Ishikawa (cell line): ENCODE measurements around the gene ABT1.

ENCODE experiments used
- EGR1 ChIP-seq: IDR thresholded peaks from 2 replicates; pipeline ENCODE4 v1.6.1; 2012
- EP300 ChIP-seq: IDR thresholded peaks from 2 replicates; pipeline ENCODE4 v1.6.1; 2012; ENCODE audit warnings: borderline replicate concordance
- NFIC ChIP-seq: IDR thresholded peaks from 2 replicates; pipeline ENCODE4 v1.6.1; 2012
- RAD21 ChIP-seq: IDR thresholded peaks from 2 replicates; pipeline ENCODE4 v1.6.1; 2012; ENCODE audit warnings: low read depth
- TAF1 ChIP-seq: IDR thresholded peaks from 2 replicates; pipeline ENCODE4 v1.6.1; 2012; ENCODE audit warnings: low read depth, mild to moderate bottlenecking
- TEAD4 ChIP-seq: IDR thresholded peaks from 2 replicates; pipeline ENCODE4 v1.6.1; 2012
- YY1 ChIP-seq: IDR thresholded peaks from 2 replicates; pipeline ENCODE4 v1.6.1; 2012; ENCODE audit warnings: low read depth
- TF ChIP-seq, protein P1 (sequence below): IDR thresholded peaks from 2 replicates; pipeline ENCODE4 v1.6.1; 2012
- TF ChIP-seq, protein P2 (sequence below): IDR thresholded peaks from 2 replicates; pipeline ENCODE4 v1.6.1; 2012; ENCODE audit warnings: low read depth, mild to moderate bottlenecking

DNA sequence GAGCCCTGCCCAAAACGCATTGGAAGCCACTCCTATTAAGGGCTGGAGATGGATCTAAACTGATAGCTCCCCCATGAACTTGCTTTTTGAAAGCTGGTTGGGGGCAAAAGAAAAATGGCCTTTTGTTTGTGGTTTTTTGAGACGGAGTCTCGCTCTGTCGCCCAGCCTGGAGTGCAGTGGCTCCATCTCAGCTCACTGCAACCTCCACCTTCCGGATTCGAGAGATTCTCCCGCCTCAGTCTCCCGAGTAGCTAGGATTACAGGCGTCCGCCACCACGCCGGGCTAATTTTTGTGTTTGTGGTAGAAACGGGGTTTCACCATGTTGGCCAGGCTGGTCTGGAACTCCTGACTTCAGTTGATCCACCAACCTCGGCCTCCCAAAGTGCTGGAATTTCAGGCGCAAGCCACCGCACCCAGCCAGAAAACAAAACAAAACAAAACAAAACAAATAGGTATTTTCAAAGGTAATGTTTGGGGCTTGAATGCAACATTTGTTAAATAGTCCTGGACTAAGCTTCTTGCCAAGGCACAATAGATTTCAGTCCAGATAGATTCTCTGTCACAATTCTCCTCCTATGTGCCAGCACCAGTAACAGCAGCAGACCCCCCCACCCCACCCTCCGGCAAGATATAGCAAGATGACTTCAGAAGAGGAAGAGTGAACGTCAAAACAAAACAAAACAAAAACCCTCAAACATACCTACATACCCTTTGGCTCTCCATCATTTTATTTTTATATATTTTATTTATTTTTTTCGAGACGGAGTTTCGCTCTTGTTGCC, 26.5 kb upstream of the ABT1 start:
- TF ChIP-seq, protein P1, sequence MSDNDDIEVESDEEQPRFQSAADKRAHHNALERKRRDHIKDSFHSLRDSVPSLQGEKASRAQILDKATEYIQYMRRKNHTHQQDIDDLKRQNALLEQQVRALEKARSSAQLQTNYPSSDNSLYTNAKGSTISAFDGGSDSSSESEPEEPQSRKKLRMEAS = no peak
- TF ChIP-seq RAD21 (no peak), EGR1 (no peak), TEAD4 (no peak), EP300 (no peak), NFIC (no peak), TAF1 (no peak), YY1 (no peak)
- TF ChIP-seq, protein P2, sequence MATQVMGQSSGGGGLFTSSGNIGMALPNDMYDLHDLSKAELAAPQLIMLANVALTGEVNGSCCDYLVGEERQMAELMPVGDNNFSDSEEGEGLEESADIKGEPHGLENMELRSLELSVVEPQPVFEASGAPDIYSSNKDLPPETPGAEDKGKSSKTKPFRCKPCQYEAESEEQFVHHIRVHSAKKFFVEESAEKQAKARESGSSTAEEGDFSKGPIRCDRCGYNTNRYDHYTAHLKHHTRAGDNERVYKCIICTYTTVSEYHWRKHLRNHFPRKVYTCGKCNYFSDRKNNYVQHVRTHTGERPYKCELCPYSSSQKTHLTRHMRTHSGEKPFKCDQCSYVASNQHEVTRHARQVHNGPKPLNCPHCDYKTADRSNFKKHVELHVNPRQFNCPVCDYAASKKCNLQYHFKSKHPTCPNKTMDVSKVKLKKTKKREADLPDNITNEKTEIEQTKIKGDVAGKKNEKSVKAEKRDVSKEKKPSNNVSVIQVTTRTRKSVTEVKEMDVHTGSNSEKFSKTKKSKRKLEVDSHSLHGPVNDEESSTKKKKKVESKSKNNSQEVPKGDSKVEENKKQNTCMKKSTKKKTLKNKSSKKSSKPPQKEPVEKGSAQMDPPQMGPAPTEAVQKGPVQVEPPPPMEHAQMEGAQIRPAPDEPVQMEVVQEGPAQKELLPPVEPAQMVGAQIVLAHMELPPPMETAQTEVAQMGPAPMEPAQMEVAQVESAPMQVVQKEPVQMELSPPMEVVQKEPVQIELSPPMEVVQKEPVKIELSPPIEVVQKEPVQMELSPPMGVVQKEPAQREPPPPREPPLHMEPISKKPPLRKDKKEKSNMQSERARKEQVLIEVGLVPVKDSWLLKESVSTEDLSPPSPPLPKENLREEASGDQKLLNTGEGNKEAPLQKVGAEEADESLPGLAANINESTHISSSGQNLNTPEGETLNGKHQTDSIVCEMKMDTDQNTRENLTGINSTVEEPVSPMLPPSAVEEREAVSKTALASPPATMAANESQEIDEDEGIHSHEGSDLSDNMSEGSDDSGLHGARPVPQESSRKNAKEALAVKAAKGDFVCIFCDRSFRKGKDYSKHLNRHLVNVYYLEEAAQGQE = no peak
